DMS153 treated with DMSO at 0.1 percent for 48 hours (cell line): ENCODE data around the gene MYMK.

Source experiments
- DNase-seq: peaks from one replicate; lab custom pipeline; 2025; ENCODE audit not compliant: unreplicated experiment; lab: John Stamatoyannopoulos, UW

Gene MYMK

DNA sequence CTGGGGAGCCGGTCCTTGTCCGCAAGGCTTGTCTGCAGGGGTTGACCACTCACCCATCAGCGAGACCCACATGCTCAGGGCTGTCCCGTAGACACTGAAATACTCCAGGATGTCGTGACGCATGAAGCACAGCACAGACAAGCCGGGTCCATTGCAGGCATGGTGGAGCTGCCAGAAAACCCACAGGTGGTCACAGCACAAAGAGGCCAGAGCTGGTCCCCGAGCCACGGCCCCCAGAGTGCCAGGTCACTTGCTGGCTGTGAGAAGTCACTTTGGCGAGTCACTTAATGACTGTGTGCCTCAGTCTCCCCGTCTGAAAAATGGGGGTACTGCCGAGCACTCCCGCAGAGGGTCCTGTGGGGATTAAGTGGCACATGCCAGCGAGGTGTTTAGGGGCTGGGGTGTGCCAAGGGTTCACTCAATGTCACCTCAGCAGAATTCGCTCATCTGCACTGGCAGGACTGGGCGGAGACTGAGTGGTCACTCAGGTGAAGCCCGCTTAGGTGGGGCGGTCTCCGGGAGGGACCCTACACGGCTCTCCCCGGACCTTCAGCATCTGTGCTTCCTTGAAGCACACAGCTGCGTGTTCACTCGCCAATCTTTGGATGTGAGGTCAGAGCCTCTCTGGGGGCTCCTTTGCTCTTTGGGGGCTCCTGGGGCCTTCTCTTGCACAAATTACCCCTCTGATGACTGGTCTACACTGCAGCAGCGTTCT lies 4.5 kb downstream of the MYMK start:
- DNase-seq, result no peak

DNA sequence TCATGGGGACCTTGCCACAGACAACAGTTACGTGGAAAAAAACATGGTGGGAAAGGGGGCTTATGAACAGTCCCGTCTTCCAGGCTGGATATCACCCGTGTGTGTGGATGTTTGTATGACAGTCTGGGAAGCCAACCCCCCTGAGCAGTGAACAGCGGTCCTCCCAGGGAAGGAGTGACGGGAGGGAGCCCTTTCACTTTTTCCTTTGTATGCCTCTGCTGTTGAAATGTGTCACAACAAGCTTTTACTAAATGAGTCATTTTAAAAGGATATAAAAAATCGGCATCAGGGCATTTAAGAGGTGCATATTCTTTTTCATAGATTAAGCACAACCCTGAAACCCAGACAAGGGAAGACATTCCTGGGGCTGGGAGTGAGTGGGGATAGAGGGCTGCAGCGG lies 5.1 kb downstream of the MYMK start:
- no peak for DNase-seq

- no peak for DNase-seq
Observed at GRCh38 chr9:133518706-133519449, 5.9 kb downstream of the MYMK start.

- DNase-seq, result no peak
Observed at GRCh38 chr9:133518200-133518599, 6.6 kb downstream of the MYMK start.

DNA sequence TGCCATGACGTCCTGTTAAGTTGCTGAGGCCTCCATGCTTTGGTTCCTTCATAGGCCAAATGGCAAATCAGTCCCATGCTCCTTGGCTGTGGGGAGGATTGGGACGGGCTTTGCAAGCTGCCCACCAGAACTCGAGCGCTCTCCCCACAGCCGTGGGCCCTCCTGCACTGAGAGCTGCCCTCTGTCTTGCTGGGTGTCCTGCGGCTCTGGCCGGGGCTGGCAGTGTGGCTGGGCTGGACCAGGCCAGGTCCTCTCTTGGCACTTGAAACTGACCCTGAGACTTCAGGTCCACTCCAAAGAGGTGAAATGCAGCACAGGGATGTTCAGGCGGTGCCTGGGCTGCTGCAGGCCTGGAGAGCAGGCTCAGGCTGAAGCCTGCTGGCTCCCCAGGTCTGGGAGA lies 7.0 kb downstream of the MYMK start:
- no peak for DNase-seq

DNA sequence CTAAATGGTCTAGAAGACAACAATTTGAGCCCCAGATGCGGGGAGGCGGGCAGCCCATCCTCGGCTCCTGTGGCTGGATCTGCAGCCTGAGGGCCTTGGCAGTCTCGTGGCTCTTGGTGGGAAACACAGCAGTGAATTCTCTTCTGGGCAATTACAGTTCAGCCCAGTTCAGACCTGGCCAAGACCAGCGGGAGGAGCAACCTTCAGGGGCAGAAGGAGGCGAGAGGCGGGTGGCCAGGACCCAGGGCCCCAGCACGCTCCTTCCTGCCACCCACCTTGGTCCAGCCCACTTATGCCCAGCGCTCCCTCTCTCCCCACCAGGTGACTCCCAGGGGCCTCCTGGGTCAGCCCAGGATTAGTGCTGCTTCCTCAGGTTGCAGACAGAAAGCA lies 7.8 kb downstream of the MYMK start:
- DNase-seq, result no peak

DNA sequence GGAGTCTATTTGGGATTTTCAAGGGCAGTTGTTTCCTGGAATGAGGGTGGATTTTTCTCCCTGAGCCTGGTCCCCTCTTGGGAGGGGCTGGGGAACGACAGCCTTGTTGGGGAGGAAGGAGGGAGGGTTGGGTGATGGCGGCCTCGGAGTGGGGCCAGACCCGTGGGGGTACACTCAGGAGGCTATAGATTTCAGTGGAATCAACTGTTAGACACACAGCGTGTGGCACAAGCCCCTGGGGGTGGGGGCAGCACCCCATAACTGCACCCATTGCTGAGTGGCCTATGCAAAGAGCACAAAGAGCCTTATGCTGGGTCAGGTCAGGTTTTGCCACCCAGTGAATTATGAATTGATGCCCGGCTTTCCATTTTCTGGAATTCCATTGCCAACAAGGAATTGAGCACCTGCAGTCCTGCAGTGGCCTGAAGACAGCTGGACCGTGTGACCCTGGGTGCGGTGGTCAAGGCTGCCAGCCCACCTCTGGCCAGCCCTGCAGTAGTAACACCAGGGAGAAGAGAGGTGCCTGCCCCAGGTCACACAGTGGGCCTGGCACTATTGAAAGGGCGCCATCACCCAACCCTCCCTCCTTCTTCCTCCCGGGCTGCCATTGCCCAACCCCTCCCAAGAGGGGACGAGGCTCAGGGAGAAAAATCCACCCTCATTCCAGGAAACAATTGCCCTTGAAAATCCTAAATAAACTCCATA lies 8.4 kb downstream of the MYMK start:
- no peak for DNase-seq

DNA sequence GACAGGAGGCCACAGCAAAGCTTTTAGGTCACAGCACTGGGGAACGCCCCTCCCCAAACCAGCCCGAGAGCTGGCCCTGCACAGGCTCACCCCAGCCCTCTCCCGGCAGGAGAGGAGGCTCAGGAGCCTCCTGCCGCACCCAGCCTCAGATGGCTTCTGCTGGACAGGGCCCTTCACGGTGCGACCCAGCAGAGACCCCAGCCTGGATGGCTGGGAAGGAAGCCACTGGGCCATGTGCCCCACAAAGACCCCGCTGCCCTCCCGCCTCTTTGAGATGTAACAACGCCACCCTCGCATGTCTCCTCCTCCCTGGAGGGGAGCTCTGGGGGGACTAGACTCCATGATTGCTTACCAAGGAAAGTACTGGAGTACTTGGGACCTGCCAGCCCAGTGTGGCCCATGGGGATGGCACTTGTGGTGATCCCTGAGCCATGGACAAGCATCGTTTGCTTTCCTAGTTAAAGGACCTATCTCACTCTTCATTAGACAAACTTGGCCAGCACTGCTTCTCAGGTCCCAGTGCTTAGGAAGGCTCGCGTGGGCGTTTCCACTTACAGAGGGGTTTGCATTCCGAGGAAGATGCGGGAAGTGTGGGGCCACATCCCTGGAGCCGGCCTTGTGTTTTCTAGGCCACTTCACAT lies 9.0 kb downstream of the MYMK start:
- no peak for DNase-seq

GRCh38 chr9:133515240-133515610 lies 9.5 kb downstream of the MYMK start:
- no peak for DNase-seq

DNA sequence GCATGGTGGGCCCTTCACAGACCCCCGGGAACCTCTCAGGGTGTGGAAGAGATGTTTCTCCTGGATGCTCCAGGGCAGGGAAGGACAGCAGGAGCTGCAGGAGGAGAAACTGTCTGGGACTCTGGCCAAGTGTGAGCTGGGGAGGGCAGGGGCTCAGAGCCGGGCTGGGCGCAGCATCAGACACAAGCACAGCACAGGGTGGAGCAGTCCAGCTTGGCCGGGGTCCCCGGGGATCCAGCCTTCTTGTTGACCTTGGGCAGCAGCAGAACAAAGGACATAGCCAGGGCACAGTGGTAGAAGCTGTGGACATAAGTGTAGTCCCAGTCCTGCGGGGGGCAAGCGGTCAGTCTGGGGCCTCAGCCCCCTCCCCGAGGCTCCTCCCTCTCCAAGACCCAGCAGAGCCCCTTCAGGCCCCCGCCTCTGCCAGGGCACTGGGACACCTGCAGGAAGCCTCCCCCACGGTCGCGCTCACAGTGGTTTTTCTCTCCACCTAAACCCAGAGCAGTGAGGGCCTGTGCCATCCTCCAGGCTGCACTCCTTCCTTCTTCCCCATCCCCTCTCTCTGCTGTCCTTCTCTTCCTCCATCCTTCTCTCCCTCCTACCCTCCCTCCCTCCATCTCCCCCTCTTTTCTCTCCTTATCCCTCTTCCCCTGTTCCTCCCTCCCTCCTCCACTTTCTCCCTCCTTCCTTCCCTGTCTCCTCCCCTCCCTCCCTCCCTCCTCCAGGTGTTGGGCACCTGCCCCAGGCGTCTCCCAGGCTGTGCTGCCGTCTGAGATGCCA lies 10.1 kb downstream of the MYMK start:
- DNase-seq, result peak; percentile 49

DNA sequence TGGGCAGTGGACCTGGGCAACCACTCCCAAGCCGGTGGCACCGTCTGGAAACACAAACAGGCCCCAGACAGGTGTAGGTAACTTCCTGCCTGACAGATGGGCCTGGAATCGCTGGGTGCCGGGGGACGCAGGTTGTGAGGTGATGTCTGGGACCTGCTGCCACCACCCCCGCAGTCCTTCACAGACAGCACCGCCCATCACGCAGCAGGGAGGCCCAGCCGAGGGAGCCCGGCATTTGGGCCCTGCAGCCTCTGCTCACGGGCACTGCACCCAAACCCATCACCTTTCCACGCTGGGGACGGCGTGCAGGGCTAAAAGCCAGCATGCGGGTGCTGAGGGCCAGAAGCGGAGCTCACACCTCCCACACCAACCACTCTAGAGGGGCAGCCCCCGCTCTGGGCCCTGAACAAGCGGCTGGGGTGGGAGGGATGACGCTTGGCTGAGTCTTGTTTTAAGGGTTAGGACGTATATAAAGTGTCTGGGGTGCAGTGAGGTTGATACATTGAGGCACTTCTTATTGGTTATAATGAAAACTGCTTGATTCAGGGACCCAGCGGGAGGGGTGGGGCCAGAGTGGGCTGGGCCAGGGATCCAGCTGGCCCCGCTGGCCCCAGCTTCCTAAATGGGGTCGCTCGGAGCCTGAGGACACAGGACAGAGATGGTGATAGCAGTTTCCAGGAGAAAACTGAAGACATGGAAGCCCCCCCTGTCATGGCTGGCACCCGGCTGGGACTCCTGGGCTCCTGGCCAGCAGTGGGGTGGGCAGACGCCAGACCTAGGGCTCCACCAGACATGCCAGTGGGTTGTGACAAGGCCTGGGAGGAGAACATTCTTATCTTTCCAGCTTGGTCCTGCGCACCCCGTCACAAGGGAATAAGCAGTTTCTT lies 11.3 kb downstream of the MYMK start:
- DNase-seq, result peak; percentile 49

- DNase-seq, result peak; percentile 20
Observed at GRCh38 chr9:133512253-133513213, 12.2 kb downstream of the MYMK start.

DNA sequence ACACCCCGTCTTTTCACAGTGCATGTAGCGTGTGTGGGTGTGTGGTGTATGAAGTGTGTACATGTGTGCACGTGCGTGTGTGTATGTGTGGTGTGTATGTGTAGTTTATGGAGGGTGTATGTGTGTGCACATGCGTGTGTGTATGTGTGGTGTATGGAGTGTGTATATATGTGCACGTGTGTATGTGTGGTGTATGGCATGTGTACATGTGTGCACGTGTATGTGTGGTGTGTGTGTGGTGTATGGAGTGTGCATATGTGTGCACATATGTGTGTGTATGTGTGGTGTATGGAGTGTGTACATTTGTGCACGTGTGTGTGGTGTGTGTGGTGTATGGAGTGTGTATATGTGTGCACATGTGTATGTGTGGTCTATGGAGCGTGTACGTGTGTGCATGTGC lies 13.2 kb downstream of the MYMK start:
- no peak for DNase-seq

GRCh38 chr9:133510926-133511505 lies 13.7 kb downstream of the MYMK start:
- DNase-seq, result no peak

DNA sequence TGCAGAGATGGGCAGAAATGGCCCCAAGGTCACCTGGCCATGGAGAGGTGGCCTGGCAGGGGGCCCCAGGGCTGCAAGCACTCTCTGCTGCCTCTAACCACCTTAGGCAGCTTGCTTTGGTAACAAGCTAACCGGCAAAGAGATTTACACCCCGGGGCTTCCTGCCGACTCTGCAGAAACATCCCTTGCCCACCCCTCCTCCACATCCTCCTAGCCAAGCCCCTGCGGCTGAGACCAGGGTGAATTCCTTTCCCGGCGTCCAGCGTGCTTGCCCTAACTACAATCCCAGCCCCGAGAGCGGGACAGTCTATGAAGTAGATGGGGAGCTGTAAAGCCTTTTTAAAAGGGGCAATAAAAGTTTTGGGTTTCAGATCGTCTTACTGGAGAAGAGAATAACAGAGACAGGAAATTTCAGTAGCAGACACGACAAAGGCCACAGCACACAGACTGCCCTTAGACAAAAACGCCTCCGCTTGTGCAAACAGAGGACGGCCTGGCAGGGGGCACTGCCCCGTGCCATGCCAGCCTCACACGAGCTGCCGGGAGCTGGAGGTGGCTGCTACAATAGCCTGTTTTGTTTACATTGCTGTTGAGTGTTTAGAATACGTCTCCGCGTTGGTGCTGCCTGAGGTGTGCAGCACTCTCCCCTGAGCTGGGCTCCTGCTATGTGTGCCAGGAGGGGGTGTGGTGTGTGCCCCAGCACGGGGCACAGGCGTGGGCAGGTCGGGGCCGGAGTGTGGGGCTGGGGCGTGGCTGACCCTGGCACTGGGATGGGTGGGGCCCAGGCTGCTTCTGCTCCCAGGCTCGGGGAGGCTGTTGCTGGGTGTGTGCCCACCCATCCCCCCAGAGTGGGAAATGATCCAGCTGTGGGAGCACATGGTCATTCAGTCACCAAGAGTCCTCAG lies 15.3 kb downstream of the MYMK start:
- peak; percentile 95 for DNase-seq

DNA sequence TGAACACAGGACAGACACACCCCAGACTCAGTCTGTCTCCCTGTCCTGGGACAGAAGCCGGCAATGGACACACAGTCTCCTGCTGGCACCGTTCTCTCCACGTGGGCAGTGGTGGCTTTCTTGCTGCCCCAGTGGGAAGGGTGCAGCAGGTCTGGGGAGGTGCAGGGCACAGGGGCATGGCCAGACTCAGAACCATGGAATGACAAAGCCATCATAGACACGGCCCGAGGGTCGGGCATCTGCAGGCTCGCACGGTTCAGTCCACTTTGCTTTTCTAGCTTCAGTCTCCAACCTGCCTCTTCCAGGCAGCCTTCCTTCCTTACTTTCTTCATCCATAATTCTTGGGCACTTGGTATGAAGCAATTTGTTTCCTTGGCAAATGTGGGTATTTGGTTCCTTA lies 16.7 kb downstream of the MYMK start:
- no peak for DNase-seq

DNA sequence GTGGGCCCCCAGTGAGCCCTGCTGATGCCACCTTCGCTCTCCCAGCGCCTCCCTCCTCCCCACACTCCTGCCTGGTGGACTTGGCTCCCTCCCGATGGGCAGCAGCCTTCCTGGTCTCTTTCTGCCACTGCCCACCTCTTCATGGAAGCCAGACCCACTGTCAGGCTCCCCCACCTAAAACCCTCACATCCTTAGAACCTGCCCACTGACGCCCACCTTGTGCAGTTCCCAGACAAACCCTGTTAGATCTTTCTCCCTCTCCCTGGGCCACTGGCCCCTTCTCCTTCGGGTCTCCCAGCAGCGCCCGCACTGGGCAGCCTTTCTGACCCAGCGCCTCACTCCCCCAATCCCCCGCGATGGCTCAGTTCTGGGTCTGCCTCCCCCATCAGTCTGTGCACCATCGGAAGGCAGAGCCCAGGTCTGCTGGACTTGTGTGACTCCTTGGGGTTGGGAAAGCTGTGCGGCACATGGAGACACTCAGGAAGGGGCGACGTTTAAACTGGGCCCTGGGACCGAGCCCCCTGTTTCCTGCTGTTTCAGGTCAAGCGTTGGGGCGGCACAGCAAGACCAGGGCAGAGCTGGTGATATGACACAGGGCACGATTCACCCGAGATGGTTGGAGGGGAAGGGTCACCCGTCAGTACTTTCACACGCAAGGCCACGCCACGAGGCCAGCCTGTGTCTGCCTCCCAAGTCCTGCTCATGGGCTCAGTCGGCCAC lies 17.4 kb downstream of the MYMK start:
- DNase-seq, result no peak
